Breast epithelium (tissue), 3 donors: ENCODE measurements around the gene SASH3.

ENCODE experiments used
- CTCF ChIP-seq, 3 donors: fragments of 450-650 bp; IDR thresholded peaks; one replicate each; pipeline ENCODE4 v1.5.1; 2016 to 2017; ENCODE audit warnings: antibody characterized with exemption in 3 of 3, mild to moderate bottlenecking in 3 of 3, moderate library complexity in 3 of 3
- POLR2A ChIP-seq: fragments of 450-650 bp; IDR thresholded peaks from one replicate; pipeline ENCODE4 v1.6.1; 2016; ENCODE audit warnings: antibody characterized with exemption, mild to moderate bottlenecking, moderate library complexity
- POLR2AphosphoS5 ChIP-seq, 3 donors: sonication (generic); formaldehyde crosslinking; IDR thresholded peaks; one replicate each; pipeline ENCODE4 v1.6.1; 2017; ENCODE audit warnings: antibody characterized with exemption in 3 of 3

- TF ChIP-seq CTCF (IDR thresholded peaks at IDR 0.05), result no peak
- no peak for TF ChIP-seq POLR2A
- no peak for TF ChIP-seq POLR2AphosphoS5 (IDR thresholded peaks at IDR 0.05)
Observed at GRCh38 chrX:129749069-129749468, 30.7 kb upstream of the SASH3 start.
